ENCODE results near the gene TNFRSF1B.

The TNFRSF1B gene

GRCh38 chr1:12155328-12155727 lies 11.5 kb upstream of the TNFRSF1B start:
- ATAC-seq (ENCODE audit: low read depth): no peak
- H3K36me3 ChIP-seq (ENCODE audit: low read depth): no peaks in the 10 kb centered on the region

GRCh38 chr1:12157366-12158231 lies 9.2 kb upstream of the TNFRSF1B start:
- Histone ChIP-seq H3K4me3 (ENCODE audit: severe bottlenecking) (no peak overlapping the region), H3K4me1 (ENCODE audit: insufficient read depth, poor library complexity, severe bottlenecking) (peaks cover 19% of the 10 kb centered on the region), H3K9me3 (ENCODE audit: severe bottlenecking) (no peaks in the 10 kb centered on the region), H3K27me3 (ENCODE audit: insufficient read depth, poor library complexity, severe bottlenecking) (no peaks in the 10 kb centered on the region), H3K36me3 (ENCODE audit: low read depth) (no peaks in the 10 kb centered on the region), H3K27ac (ENCODE audit: poor library complexity, severe bottlenecking) (no peak overlapping the region)
- TF ChIP-seq CTCF (IDR thresholded peaks at IDR 0.05; ENCODE audit: poor library complexity, severe bottlenecking): no peak
- no peak; the same call in 2 of the 3 replicates for ATAC-seq (ENCODE audit: low read depth)
- no peak for DNase-seq (ENCODE audit: low spot score)

More at GRCh38 chr1:12155328-12155727, 11.5 kb upstream of the TNFRSF1B start:
- Histone ChIP-seq H3K4me1 (ENCODE audit: insufficient read depth, poor library complexity, severe bottlenecking) (peaks cover 9% of the 10 kb centered on the region), H3K27me3 (ENCODE audit: insufficient read depth, poor library complexity, severe bottlenecking) (no peaks in the 10 kb centered on the region), H3K9me3 (ENCODE audit: severe bottlenecking) (no peaks in the 10 kb centered on the region), H3K27ac (ENCODE audit: poor library complexity, severe bottlenecking) (no peak overlapping the region), H3K4me3 (ENCODE audit: severe bottlenecking) (no peak overlapping the region)
- no peak for DNase-seq (ENCODE audit: low spot score)
- no peak for TF ChIP-seq CTCF (IDR thresholded peaks at IDR 0.05; ENCODE audit: poor library complexity, severe bottlenecking)

- Histone ChIP-seq H3K27me3 (ENCODE audit: insufficient read depth, poor library complexity, severe bottlenecking) (no peaks in the 10 kb centered on the region), H3K9me3 (ENCODE audit: severe bottlenecking) (no peaks in the 10 kb centered on the region), H3K4me1 (ENCODE audit: insufficient read depth, poor library complexity, severe bottlenecking) (peaks cover 19% of the 10 kb centered on the region), H3K36me3 (ENCODE audit: low read depth) (no peaks in the 10 kb centered on the region), H3K4me3 (ENCODE audit: severe bottlenecking) (no peak overlapping the region), H3K27ac (ENCODE audit: poor library complexity, severe bottlenecking) (no peak overlapping the region)
- DNase-seq (ENCODE audit: low spot score) (no peak), ATAC-seq (ENCODE audit: low read depth) (no peak)
- no peak for TF ChIP-seq CTCF (IDR thresholded peaks at IDR 0.05; ENCODE audit: poor library complexity, severe bottlenecking)
Measured at GRCh38 chr1:12158357-12159092, 8.3 kb upstream of the TNFRSF1B start.

DNA sequence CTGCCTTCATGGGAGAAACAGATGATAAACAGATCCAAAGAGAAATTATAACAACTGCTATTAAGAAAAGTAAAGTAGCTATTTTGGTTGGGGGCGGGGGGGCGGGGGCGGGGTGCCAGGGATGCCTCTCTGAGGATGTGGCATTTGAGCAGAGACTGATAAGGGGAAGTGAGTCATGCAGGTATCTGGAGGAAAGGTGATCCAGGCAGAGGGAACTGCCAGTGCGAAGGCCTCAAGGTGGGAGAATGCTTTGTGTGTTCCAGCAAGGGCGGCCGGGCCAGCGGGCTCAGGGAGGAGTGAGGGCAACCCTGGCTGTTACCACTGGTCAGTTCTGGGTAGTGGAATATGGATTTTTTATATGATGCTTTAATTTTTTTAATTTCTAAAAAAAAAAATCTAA lies 7.0 kb upstream of the TNFRSF1B start:
- Histone ChIP-seq H3K27ac (ENCODE audit: poor library complexity, severe bottlenecking) (no peak overlapping the region), H3K9me3 (ENCODE audit: severe bottlenecking) (no peaks in the 10 kb centered on the region), H3K27me3 (ENCODE audit: insufficient read depth, poor library complexity, severe bottlenecking) (no peaks in the 10 kb centered on the region), H3K4me1 (ENCODE audit: insufficient read depth, poor library complexity, severe bottlenecking) (peaks cover 19% of the 10 kb centered on the region), H3K4me3 (ENCODE audit: severe bottlenecking) (no peak overlapping the region), H3K36me3 (ENCODE audit: low read depth) (no peaks in the 10 kb centered on the region)
- 0 out of 3 replicates have a peak, but pooled peaks have one; percentile 34 for ATAC-seq (ENCODE audit: low read depth)
- no peak for TF ChIP-seq CTCF (IDR thresholded peaks at IDR 0.05; ENCODE audit: poor library complexity, severe bottlenecking)
- DNase-seq (ENCODE audit: low spot score): no peak

Measured in RWPE2 (cell line).